GM12864 (cell line): ENCODE measurements around the gene NOP58.

Experiments used
- DNase-seq: peaks from one replicate; pipeline ENCODE4 v3.0.0-alpha.2; 2011; ENCODE audit warnings: low read depth
- H3K4me3 ChIP-seq: 2 replicates; pipeline ENCODE4 v1.5.1; 2011; ENCODE audit warnings: mild to moderate bottlenecking, low read depth, low read length, control low read depth
- TF ChIP-seq, protein P1 (sequence below): IDR thresholded peaks from 2 replicates; pipeline ENCODE4 v1.5.1; 2011; ENCODE audit warnings: low read depth, mild to moderate bottlenecking, moderate library complexity, low read length, control low read depth, inconsistent platforms; ENCODE audit errors: missing control alignments

The NOP58 gene

DNA sequence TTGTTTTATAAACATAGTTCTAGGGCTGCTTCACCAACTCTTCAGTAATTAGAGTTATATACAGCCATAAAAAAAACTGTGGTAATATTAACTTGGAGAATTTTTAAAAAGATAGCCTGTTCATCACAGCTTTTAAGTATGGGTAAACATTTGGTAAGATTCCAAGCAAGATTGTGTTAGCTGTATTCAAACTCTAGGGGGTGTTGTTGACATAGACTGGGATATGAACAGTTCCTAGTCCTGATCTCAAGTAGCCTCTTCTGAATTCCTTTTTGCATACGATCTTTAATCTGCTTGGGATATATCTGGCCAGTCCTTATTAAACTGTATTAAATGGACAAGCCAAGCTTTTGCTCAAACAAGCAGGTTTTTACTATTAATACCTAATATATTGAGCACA lies 13.4 kb downstream of the NOP58 start:
- TF ChIP-seq, protein P1, sequence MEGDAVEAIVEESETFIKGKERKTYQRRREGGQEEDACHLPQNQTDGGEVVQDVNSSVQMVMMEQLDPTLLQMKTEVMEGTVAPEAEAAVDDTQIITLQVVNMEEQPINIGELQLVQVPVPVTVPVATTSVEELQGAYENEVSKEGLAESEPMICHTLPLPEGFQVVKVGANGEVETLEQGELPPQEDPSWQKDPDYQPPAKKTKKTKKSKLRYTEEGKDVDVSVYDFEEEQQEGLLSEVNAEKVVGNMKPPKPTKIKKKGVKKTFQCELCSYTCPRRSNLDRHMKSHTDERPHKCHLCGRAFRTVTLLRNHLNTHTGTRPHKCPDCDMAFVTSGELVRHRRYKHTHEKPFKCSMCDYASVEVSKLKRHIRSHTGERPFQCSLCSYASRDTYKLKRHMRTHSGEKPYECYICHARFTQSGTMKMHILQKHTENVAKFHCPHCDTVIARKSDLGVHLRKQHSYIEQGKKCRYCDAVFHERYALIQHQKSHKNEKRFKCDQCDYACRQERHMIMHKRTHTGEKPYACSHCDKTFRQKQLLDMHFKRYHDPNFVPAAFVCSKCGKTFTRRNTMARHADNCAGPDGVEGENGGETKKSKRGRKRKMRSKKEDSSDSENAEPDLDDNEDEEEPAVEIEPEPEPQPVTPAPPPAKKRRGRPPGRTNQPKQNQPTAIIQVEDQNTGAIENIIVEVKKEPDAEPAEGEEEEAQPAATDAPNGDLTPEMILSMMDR = peak; percentile 35
- DNase-seq = no peak
- no peak overlapping the region for H3K4me3 ChIP-seq

DNA sequence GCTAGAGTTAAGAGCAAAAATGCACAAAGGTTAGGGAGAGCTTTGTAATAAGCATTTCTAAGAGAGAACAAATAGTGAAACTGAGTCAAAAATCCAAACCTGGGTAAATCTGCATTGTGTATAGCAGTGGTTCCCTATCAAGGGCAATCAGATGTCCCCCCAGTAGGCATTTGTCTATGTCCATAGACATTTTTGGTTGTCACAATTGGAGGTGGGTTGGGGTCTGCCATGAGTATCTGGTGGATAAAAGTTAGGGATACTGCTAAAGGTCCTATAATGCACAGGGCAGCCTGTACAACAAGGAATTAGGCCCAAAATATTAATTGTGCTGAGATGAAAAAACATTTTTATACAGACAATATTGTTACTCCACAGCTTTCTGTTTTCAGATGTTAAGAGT lies 21.0 kb downstream of the NOP58 start:
- no peak for DNase-seq
- H3K4me3 ChIP-seq = no peak overlapping the region
- TF ChIP-seq, protein P1 = no peak

DNA sequence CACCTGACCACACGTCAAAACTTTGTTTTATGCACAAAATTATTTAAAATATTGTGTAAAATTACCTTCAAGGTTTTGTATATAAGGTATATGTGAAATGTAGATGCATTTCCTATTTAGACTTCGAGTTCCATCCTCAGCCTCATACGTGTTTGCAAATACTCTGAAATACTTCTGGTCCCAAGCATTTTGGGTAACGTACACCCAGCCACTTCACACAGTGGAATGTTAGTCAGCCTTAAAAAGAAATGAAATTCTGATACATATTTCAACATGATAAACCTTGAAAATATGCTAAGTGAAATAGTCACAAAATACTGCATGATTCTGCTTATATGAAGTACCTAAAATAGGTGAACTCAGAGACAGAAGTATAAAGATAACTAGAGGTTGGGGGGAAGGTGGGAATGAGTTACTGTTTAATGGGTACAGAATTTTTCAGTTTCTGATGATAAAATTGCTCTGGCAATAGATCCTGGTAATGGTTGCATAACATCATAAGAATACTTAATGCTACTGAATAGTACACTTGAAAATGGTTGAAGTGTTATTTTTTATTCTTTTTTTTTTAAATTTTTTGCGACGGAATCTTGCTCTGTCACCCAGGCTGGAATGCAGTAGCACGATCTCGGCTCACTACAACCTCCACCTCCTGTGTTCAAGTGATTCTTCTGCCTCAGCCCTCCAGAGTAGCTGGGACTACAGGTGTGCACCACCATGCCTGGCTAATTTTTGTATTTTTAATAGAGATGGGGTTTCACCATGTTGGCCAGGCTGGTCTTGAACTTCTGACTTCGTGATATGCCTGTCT lies 24.0 kb downstream of the NOP58 start:
- DNase-seq = no peak
- H3K4me3 ChIP-seq = no peak overlapping the region
- TF ChIP-seq, protein P1 = no peak

DNA sequence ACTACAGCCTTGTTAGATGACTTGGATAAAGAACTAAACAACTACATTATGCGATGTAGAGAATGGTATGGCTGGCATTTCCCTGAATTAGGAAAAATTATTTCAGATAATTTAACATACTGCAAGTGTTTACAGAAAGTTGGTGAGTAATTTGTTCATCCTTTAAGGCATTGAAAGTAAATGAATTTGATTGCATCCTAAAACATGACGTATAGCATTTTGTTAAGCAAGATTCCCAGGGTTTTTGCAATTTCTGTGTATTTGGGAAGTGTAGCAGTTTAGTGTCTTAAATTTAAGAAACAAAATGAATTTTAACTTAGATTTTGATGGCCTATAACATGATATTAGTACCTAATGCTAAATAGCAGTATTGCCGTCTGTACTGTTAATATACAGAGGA lies 24.8 kb downstream of the NOP58 start:
- H3K4me3 ChIP-seq = no peak overlapping the region
- no peak for DNase-seq
- TF ChIP-seq, protein P1 = no peak

DNA sequence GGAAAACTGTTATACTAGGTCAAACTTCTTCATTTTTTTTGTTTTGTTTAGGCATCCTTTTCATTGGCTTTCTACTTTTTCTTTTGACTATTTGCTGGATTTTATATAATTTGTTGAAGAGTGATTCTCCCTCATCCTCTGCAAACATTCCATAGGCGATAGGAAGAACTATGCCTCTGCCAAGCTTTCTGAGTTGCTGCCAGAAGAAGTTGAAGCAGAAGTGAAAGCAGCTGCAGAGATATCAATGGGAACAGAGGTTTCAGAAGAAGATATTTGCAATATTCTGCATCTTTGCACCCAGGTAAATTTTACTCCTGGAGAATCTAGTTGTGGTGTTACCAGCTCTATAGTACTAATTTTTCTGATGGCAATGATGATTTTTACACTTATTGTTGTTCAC lies 25.4 kb downstream of the NOP58 start:
- H3K4me3 ChIP-seq = no peak overlapping the region
- no peak for DNase-seq
- TF ChIP-seq, protein P1 = no peak

DNA sequence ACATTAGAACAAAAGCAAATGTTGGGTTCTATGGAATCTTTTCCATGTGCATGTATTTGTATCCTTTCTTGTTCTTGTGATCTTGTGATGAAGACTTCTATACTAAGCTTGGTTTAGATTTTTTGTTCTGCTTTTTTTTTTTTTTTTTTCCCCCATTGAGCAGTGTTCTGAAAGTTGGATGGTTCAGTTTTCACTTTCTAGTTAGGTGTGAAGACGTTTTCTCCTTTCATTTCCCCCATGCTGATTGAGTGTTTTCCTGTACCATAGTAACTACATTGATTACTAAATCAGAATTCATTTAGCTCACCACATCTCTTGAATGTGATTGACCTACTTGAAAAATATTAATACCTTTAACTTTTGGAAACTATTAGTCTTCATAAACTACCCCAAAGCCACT lies 34.1 kb downstream of the NOP58 start:
- DNase-seq = peak; percentile 37
- no peak overlapping the region for H3K4me3 ChIP-seq
- TF ChIP-seq, protein P1 = no peak

DNA sequence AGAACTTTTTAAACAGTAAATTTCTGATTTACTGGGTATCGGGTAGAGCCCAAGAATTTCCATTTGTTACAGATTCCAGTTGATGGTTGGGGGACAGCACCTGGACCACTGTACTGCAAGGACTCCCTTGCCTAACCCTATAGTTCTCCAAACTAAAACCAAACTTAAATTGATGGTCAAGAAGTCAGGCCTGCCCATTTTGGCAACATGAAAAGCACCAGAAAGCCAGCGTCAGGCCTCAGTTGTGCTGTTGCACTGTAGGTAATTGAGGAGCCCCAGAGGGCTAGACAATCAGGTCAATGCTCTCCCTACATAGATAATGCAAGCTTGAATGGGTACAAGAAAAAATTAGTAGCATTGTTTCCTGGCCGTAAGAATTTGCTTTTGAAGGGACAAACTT lies 40.5 kb downstream of the NOP58 start:
- DNase-seq = no peak
- H3K4me3 ChIP-seq = no peak overlapping the region
- TF ChIP-seq, protein P1 = no peak
